Transverse colon (tissue), 4 donors: Measurements from ENCODE around the gene PGPEP1. TPM values are rescaled to one million over a fixed set of nuclear protein-coding genes. Genes with fewer than 3 reads are reported as not detected.

ENCODE experiments used
- DNase-seq: peaks from one replicate; pipeline ENCODE4 v3.0.0-alpha.2; 2019
- H3K27ac ChIP-seq, 4 donors: fragments of 200-600 bp; sonication (generic); 2 replicates each; pipeline ENCODE4 v1.5.1; 2016 to 2018; ENCODE audit warnings: inconsistent platforms in 4 of 4
- H3K27me3 ChIP-seq: fragments of 200-600 bp; sonication (generic); 2 replicates; pipeline ENCODE4 v1.5.1; 2017; ENCODE audit warnings: inconsistent platforms
- H3K36me3 ChIP-seq, 4 donors: fragments of 200-600 bp; sonication (generic); 2 replicates each; pipeline ENCODE4 v1.5.1; 2017 to 2019; ENCODE audit warnings: inconsistent platforms in 4 of 4
- H3K4me1 ChIP-seq, 4 donors: fragments of 200-600 bp; sonication (generic); 2 replicates each; pipeline ENCODE4 v1.5.1; 2017 to 2020; ENCODE audit warnings: inconsistent platforms in 4 of 4
- H3K4me3 ChIP-seq, 4 donors: fragments of 200-600 bp; sonication (generic); 1 replicate in 1 of 4; 2 replicates in 3 of 4; pipeline versions ENCODE4 v1.5.1 to v1.6.1; 2017 to 2019; ENCODE audit warnings: inconsistent platforms in 4 of 4
- H3K9me3 ChIP-seq, 2 donors: fragments of 200-600 bp; sonication (generic); 2 replicates each; pipeline ENCODE4 v1.5.1; 2017 to 2019; ENCODE audit warnings: inconsistent platforms in 2 of 2
- EP300 ChIP-seq: sonication (generic); formaldehyde crosslinking; IDR thresholded peaks from one replicate; pipeline ENCODE4 v1.6.1; 2017; ENCODE audit warnings: antibody characterized with exemption, low read depth
- POLR2A ChIP-seq: fragments of 450-650 bp; IDR thresholded peaks from one replicate; pipeline ENCODE4 v1.6.1; 2016; ENCODE audit warnings: antibody characterized with exemption, mild to moderate bottlenecking, moderate library complexity
- POLR2AphosphoS5 ChIP-seq, 3 donors: sonication (generic); formaldehyde crosslinking; IDR thresholded peaks; one replicate each; pipeline ENCODE4 v1.6.1; 2016; ENCODE audit warnings: antibody characterized with exemption in 3 of 3
- WGBS, 2 donors: methylation state at CpG; one replicate each; pipeline ENCODE4 v1.1.5; 2018; ENCODE audit warnings: low coverage in 1 of 2; 5-methylcytosine and 5-hydroxymethylcytosine counted together
- in situ Hi-C, 4 donors: fragments of 200-750 bp; cut with MboI; loops; one replicate each; pipeline versions ENCODE4 v1.15.0 to v1.15.1; 2017; ENCODE audit warnings: low sequenced_read_pairs in 3 of 4, low pct_ligation_motif_present in 1 of 4, low pct_unique_long_range_greater_than_20kb in 1 of 4
- intact Hi-C: fragments of 100-400 bp; cut with DNase I; formaldehyde crosslinking; loops from one replicate; pipeline ENCODE4 v1.15.1; 2023; ENCODE audit warnings: low total_unique reads
- total RNA-seq, 4 donors: library from RNA; depleted of rRNA; stranded (reverse); fragments of >200 nt; gene quantifications; one replicate each; pipeline ENCODE4 v1.1.0, GENCODE V29; 2016
- TF ChIP-seq, protein P1 (sequence below), 5 experiments: fragments of 200-600 bp in 3 of 5; fragments of 450-650 bp in 2 of 5; sonication (generic) in 3 of 5; IDR thresholded peaks; 1 replicate in 2 of 5; 2 replicates in 3 of 5; pipeline ENCODE4 v1.5.1; 2016 to 2017; ENCODE audit warnings: antibody characterized with exemption in 5 of 5, inconsistent platforms in 3 of 5, mild to moderate bottlenecking in 2 of 5, moderate library complexity in 1 of 5

The PGPEP1 gene
- total RNA-seq, 4 donors from 2014 or later, result 59.7 to 110 (median 73.0) TPM

DNA sequence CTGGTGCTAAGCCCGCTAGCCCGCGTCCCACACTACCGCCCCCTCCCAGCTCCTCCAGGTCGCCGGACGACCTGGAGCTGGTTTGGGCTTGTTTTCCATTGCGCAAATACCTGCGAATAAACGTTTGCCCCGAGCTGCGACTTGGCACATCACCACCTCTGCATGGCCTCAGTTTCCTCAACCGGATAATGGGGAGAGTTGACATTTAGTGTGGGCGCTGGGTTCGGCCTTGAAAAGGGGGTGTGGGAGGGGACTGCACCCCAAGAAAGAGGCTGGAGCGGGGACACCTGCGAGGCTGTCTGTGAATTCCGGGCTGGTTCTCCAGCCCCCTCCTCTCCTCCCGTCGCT lies 48.0 kb upstream of the PGPEP1 start:
- WGBS, 2 donors, result 0% methylated on average over 13 of the region's 20 CpGs; no CpG with 5 or more reads in 1 of the 2 donors
- Histone ChIP-seq H3K27ac (peak overlapping the region; percentile 95 to 99 (median 96)), H3K4me1 (peaks cover 10 to 39% (median 30%) of the 10 kb centered on the region in 4 donors), H3K36me3 (no peaks in the 10 kb centered on the region), H3K4me3 (peak overlapping the region; percentile 40 to 79 (median 54)), H3K27me3 (no peaks in the 10 kb centered on the region), H3K9me3 (no peaks in the 10 kb centered on the region)
- intact Hi-C loops (no loop called here), in situ Hi-C loops (no loop called here)
- no peak for DNase-seq
- TF ChIP-seq POLR2AphosphoS5 (IDR thresholded peaks at IDR 0.05) (no peak), EP300 (no peak), POLR2A (no peak)
- TF ChIP-seq, protein P1, sequence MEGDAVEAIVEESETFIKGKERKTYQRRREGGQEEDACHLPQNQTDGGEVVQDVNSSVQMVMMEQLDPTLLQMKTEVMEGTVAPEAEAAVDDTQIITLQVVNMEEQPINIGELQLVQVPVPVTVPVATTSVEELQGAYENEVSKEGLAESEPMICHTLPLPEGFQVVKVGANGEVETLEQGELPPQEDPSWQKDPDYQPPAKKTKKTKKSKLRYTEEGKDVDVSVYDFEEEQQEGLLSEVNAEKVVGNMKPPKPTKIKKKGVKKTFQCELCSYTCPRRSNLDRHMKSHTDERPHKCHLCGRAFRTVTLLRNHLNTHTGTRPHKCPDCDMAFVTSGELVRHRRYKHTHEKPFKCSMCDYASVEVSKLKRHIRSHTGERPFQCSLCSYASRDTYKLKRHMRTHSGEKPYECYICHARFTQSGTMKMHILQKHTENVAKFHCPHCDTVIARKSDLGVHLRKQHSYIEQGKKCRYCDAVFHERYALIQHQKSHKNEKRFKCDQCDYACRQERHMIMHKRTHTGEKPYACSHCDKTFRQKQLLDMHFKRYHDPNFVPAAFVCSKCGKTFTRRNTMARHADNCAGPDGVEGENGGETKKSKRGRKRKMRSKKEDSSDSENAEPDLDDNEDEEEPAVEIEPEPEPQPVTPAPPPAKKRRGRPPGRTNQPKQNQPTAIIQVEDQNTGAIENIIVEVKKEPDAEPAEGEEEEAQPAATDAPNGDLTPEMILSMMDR (IDR thresholded peaks at IDR 0.05), result no peak

DNA sequence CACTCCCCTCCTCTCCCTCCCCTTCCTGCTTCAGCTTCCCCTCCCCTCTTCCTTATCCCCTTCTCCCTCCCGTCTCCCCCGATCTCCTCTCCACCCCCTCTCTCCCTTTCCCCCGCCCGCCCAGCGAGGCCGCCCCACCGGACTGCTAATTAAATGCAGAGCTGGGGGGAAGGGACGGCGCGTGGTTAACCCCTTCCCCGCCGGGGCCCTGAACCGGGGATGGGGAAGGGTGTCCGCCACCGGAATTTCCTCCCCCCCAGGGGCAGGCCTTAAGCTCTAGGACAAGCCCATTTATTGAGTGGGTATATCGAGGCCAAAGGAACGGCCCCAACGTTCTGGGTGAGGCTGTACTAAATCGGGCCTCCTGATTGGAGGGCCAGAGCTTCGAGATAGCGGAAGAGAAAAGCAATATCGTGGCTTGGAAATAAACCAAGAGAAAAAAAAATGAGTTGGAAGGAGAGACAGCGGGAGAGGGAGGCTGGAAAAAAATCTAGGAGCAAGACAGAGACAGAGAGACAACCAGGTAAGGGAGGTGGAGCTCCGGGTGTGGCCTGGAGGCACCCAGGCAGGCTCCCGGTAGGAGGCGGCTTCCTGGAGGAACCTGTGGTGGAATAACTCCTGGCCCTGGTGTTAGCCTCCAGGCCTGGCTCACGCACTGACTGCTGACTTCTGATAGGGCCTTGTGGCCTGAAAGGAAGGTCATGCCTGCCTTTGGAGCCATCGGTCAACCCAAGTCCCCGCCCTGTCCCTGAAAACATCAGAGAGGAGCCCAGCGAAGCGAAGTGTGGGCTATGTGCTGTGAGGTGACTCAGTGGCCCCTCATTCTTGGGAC lies 47.4 kb upstream of the PGPEP1 start:
- TF ChIP-seq EP300 (no peak), POLR2A (no peak), POLR2AphosphoS5 (IDR thresholded peaks at IDR 0.05) (peak in 1 of 3 donors; percentile 65)
- TF ChIP-seq, protein P1 (IDR thresholded peaks at IDR 0.05), result no peak
- 11 to 15% methylated on average over 15 to 29 of the region's 31 CpGs for WGBS, 2 donors
- peak overlapping the region; percentile 40 to 79 (median 54) for H3K4me3 ChIP-seq
- H3K27me3 ChIP-seq, result no peaks in the 10 kb centered on the region
- DNase-seq, result peak; percentile 79
- intact Hi-C loops, result no loop called here
- in situ Hi-C loops, result no loop called here
- peak overlapping the region; percentile 95 to 99 (median 96) for H3K27ac ChIP-seq
- no peaks in the 10 kb centered on the region for H3K36me3 ChIP-seq
- H3K9me3 ChIP-seq, result no peaks in the 10 kb centered on the region
- peaks cover 10 to 39% (median 30%) of the 10 kb centered on the region in 4 donors for H3K4me1 ChIP-seq

DNA sequence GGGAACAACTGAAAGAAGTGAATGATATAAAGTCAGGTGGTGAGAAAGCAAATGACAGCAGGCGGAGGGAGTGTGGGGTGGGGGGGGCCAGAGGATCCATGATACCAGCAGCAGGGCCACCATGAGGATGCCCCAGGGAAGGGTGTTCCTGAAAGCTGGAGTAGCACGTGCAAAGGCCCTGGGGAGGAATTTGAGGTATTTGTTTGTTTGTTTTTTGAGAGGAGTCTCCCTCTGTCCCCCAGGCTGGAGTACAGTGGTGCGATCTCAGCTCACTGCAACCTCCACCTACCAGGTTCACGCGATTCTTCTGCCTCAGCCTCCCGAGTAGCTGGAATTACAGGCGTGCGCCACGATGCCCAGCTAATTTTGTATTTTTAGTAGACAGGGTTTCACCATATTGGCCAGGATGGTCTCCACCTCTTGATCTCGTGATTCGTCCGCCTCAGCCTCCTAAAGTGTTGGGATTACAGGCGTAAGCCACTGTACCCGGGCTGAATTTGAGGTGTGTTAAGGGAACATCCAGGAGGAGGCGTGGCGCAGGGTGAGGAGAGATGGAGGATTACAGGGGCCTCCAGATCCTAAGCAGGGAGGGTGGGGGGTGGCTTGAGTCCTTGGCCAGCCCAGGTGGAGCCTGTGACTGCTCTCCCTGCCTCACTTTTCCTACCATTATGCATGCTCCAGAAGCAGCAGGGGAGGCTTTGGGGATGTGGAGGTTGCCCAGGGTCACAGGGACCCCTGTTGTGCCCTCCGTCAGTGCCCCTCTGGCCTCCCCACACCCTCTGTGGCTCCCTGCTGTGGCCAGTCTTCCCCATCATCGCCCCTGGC lies 46.5 kb upstream of the PGPEP1 start:
- H3K36me3 ChIP-seq, result no peaks in the 10 kb centered on the region
- intact Hi-C loops, result no loop called here
- in situ Hi-C loops, result no loop called here
- H3K9me3 ChIP-seq, result no peaks in the 10 kb centered on the region
- DNase-seq, result no peak
- H3K27me3 ChIP-seq, result no peaks in the 10 kb centered on the region
- H3K27ac ChIP-seq, result peak overlapping the region; percentile 95 to 99 (median 96)
- TF ChIP-seq POLR2AphosphoS5 (IDR thresholded peaks at IDR 0.05), result no peak
- TF ChIP-seq, protein P1 (IDR thresholded peaks at IDR 0.05), result no peak
- TF ChIP-seq EP300, result no peak
- no peak for TF ChIP-seq POLR2A
- H3K4me3 ChIP-seq, result peak overlapping the region in 1 of 4 donors; percentile 79
- WGBS, 2 donors, result 75% methylated on average over 18 of the region's 18 CpGs; no CpG with 5 or more reads in 1 of the 2 donors
- peaks cover 10 to 39% (median 30%) of the 10 kb centered on the region in 4 donors for H3K4me1 ChIP-seq

DNA sequence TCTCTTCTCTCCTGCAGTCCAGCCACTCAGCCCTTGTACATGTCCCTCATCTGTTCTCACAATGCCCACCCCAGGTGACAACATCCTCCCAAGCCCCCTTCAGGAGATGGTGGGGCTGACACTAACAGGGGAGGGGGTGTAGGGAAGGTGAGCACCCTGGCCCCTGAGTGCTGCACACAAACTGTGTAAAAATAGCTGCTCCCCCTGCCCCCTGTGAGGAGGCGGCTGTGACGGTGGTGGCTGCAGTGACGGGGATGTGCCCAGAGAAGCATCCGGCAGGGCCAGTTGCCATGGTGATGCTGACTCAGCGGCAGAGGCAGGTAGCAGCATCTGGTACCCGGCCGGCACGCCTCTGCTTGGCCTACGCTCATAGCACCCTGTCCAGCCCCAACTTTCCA lies 45.9 kb upstream of the PGPEP1 start:
- H3K27me3 ChIP-seq, result no peaks in the 10 kb centered on the region
- peaks cover 10 to 39% (median 30%) of the 10 kb centered on the region in 4 donors for H3K4me1 ChIP-seq
- 60% methylated on average over 6 of the region's 9 CpGs; no CpG with 5 or more reads in 1 of the 2 donors for WGBS, 2 donors
- intact Hi-C loops, result no loop called here
- no peak overlapping the region for H3K4me3 ChIP-seq
- no peaks in the 10 kb centered on the region for H3K9me3 ChIP-seq
- TF ChIP-seq EP300, result no peak
- TF ChIP-seq POLR2A, result no peak
- TF ChIP-seq, protein P1 (IDR thresholded peaks at IDR 0.05), result no peak
- no peak for TF ChIP-seq POLR2AphosphoS5 (IDR thresholded peaks at IDR 0.05)
- in situ Hi-C loops, result no loop called here
- no peaks in the 10 kb centered on the region for H3K36me3 ChIP-seq
- peak overlapping the region; percentile 95 to 99 (median 96) for H3K27ac ChIP-seq
- DNase-seq, result peak; percentile 69
